GM21717 (cell line): ENCODE data around the gene SOBP.
A peak's percentile ranks its signal among the peaks of the same experiment; 100 is the strongest.

Experiments used
- ATAC-seq: cut with Tn5 transposase; IDR thresholded peaks from one replicate; pipeline ENCODE4 v1.9.1; 2021; ENCODE audit warnings: mild to moderate bottlenecking, moderate library complexity; ENCODE audit not compliant: unreplicated experiment

Gene SOBP

GRCh38 chr6:107633680-107634323 is 143.9 kb downstream of the SOBP start:
- no peak for ATAC-seq

- ATAC-seq: no peak
Measured at GRCh38 chr6:107634324-107635056, 144.6 kb downstream of the SOBP start.

GRCh38 chr6:107635057-107635515 is 145.2 kb downstream of the SOBP start:
- ATAC-seq: no peak

GRCh38 chr6:107636486-107636885 is 146.6 kb downstream of the SOBP start:
- no peak for ATAC-seq

GRCh38 chr6:107637316-107638315 is 147.7 kb downstream of the SOBP start:
- no peak for ATAC-seq

GRCh38 chr6:107638493-107638892 is 148.6 kb downstream of the SOBP start:
- ATAC-seq: no peak

GRCh38 chr6:107639511-107639910 is 149.6 kb downstream of the SOBP start:
- ATAC-seq: no peak

GRCh38 chr6:107641071-107641470 is 151.2 kb downstream of the SOBP start:
- no peak for ATAC-seq

GRCh38 chr6:107641500-107641941 is 151.6 kb downstream of the SOBP start:
- ATAC-seq: no peak

- ATAC-seq: peak; percentile 59
Measured at GRCh38 chr6:107642095-107642860, 152.4 kb downstream of the SOBP start.

GRCh38 chr6:107642861-107643328 is 153.0 kb downstream of the SOBP start:
- peak; percentile 19 for ATAC-seq

- no peak for ATAC-seq
Measured at GRCh38 chr6:107644513-107644912, 154.6 kb downstream of the SOBP start.

- ATAC-seq: no peak
Measured at GRCh38 chr6:107645740-107646139, 155.8 kb downstream of the SOBP start.

- no peak for ATAC-seq
Measured at GRCh38 chr6:107646176-107646575, 156.3 kb downstream of the SOBP start.

- no peak for ATAC-seq
Measured at GRCh38 chr6:107646776-107647438, 157.0 kb downstream of the SOBP start.

GRCh38 chr6:107647439-107647948 is 157.6 kb downstream of the SOBP start:
- no peak for ATAC-seq

GRCh38 chr6:107648983-107649382 is 159.1 kb downstream of the SOBP start:
- no peak for ATAC-seq

GRCh38 chr6:107652526-107653182 is 162.7 kb downstream of the SOBP start:
- no peak for ATAC-seq

- ATAC-seq: no peak
Measured at GRCh38 chr6:107653183-107653580, 163.3 kb downstream of the SOBP start.
